ENCODE measurements around the gene LDLRAD4.
A peak's percentile ranks its signal among the peaks of the same experiment; 100 is the strongest.

LDLRAD4 gene

DNA sequence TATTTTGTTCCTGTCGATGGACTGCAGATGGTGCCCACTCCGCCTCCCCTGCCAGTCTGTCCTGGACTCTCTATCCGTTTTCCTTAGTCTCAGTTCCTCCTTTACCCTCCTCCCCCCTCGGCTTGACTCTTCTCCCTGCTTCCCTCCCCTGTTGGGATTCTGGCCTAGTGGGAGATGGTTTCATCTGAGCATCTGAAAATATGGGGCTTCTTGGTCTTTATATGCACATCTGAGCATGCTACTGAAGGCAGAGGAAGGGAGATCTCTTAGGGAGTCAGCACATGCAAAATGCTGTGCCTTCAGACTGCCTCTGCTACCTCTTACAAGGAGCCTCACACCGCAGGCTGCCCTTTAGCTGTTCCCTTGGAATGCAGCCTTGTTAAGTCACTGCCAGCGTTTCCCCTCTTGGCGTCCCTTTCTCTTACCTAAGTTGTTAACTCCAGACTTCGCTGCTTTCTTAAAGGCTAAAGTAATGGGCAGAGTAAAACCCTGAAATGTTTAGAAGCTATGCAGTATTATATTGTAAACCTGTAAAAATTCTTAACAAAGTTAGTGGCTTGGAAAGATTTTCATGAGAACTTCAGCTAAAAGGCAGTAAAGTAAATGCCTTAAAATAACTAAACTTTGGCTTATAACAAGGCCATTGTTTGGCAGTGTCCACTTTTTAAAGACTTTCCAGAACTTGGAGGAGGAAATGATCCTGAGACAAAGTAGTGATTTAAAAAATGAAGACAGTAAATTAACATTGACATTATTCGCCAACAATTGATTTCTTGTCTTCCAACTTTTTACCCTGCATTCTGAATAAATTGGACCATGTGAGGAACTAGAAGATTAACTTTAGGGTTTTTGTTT lies 49.8 kb downstream of the LDLRAD4 start:
- no peak for DNase-seq

DNA sequence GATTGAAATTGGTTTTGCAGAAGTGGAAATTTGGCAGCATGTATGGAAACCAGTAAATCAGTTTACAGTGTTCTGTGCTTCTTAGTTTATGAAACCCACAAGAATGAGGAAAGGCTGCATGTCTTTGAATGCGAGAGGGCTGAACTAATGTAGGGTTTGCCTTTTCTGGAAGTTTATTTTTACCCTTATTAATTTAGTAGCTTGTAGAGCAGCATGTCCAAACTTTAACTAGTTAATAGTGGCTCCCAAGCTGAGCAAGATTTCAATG lies 50.4 kb downstream of the LDLRAD4 start:
- DNase-seq = no peak

DNA sequence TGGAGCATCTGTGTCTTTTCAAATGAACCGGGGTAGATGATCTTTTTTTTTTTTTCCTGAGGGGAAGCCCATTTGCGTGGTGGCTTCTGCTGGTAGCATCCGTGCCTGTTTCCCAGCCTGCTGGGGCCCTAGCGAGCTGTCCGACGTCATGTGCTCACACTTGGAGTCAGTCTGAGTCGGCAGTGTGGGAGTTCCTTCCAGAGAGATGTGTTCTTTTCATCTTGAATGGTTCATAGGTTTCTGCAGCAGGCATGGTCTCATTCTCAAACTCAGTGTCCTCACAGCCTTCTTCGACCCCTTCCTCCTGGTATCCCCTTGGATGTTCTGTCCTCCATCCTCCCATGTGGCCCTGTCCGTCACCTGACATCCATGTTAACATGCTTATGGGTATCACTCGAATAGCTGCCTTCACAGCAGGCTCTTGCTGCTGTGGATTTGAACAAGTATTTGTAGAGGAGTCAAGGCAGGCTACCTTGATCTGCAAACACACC lies 51.0 kb downstream of the LDLRAD4 start:
- DNase-seq = no peak

DNA sequence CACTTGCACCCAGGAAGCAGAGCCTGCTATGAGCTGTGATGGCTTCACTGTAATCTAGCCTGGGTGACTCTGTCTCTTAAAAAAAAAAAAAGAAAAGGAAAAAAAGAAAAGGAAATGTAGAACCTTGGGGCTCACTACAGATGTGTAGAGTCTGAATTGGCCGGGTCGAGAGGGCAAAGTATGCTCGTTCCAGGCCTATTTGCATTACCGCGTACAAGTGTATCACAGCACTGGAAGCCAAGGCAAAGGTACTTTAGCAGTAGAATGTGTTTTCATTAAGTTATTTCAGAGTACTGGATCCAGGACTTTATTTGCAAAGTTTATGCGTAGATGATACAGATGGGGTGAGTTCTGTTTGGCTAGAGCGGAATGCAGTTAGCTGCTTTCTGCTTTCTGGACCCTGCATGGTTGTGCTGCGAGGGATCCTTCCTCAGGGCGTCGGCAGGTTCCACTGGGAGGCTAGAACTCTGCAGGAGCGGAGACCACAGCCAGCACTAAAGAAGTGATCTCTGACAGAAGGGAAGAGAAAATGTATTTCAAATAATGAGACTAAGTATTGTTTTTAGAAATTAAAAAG lies 51.8 kb downstream of the LDLRAD4 start:
- DNase-seq = no peak

DNA sequence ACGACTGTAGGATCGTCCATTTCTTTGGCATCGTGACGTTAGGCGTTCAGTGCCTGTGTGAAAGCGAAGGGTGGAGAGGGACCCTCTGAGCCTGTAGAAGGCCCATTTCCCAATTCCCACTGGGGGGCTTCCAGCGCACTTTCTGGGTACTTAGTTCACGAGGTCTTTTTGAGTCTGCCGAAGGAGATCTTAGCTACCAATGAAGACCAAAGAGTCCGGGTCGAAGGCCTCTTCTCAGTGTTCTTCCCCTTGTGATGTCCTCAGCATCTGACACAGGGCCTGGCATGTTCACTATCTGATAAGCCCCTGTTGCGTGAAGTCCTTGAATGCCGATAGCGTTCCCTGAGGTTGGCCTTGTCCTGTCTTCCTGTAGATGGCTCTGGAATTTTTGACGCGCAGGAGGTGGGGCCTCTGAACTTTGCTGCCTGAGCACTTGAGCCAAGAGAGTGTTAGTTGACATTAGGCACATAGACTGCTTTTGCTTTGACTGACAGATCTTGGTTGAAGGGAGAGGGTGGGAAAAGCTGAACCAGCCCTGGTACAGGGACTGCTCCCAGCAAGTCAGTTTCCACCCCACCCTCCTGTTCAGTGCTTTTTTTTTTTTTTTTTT lies 52.8 kb downstream of the LDLRAD4 start:
- DNase-seq = no peak

DNA sequence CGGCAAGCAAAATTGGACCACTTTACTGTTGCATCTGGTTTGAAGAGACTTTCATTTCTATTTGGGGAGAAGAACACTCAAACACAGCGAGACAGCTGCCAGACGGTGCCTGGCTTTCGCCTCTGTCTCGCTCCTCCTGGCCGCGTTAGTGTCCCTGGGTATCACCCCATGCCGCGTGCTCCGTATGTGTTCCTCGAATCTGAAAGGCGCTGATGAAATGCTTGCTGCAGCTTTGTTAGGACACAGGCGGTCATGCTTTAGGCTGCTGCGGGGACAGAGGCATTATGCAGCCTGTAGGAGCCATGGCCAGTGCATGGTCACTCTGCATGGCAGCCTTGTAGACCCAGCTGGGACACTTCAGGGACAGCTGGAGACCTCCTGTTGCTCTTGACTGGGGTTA lies 53.9 kb downstream of the LDLRAD4 start:
- DNase-seq = no peak

DNA sequence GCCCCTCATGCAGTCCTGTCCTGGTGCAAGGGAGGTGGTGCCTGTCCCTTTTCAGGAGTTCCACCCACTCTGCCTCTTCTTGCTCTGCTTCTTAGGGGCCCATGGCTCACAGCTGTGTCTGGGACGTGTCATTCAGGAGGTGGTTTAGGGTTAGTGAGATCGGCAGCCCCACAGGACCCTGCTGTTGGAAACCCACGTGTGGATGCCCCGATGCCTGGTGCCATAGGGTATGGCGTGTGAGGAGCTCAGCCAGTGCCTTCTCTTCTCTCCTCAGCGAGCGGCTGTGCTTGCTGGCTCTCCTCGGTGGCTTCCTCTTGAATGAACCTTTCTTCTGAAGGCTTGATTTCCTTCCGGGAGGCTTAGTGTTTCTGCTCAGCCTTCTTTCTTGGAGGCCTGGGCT lies 55.2 kb downstream of the LDLRAD4 start:
- DNase-seq = no peak

DNA sequence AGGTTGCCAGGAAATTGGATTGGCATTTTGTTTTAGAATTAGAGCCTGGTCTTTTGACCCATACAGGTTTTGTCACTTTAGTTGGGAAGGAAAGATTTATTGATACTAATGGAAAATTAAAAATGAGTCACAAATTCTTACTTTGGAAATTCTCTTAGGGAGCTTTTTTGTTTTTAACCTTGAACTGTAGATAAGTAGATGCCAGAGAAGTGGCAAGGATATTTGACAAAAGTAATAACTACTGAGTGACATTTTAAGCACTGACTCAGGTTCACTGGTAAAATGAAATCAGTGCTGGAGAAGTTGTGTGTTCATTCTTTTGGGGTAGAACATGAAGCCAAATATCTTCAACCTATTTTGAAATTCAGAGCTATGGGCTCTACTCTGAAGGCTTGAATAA lies 56.5 kb downstream of the LDLRAD4 start:
- no peak for DNase-seq

DNA sequence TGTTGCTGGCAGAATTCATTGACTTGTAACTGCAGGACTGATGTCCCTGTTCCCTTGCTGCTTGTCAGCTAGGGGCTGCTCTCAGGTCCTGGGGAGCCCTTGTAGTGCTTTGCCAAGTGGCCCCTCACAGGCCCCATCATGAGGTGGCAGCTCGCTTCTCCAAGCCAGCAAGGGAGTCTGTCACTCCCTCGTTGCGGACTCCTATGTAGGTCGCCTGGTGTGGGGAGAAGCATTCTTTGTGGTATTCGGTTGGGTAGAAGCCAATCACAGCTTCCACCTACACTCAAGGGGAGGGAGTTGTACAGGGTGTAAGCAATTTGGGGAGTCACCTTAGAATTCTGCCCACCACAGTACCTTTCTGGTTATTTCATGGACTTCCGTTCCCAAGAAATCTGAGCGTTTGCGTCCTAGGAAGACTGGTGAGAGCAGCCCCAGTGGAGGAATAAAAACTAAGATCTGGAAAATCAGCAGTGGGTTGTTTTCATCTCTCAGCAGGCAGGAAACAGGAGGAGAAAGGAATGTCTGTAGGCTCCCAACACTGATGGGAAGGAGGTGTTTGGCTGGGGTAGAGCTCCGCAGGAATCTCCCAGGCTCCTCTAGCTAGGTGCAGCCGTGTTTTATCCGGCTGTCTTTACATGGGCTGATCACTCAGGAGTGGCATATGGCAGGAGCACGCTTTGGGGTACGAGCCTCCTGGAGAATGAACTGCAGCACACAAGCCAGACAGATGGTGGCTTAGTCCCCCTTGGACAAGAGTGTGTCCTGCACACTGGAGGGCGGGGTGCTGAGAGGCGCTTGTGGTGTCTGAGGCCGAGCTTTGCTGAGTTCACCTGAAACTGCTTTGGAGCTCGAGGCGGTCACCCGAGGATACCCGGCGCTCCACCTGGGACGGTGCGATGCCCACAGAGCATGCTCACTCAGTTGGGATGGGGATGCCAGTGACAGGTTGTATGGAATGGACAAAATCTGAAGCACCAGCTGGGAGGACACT lies 58.3 kb downstream of the LDLRAD4 start:
- DNase-seq = no peak

DNA sequence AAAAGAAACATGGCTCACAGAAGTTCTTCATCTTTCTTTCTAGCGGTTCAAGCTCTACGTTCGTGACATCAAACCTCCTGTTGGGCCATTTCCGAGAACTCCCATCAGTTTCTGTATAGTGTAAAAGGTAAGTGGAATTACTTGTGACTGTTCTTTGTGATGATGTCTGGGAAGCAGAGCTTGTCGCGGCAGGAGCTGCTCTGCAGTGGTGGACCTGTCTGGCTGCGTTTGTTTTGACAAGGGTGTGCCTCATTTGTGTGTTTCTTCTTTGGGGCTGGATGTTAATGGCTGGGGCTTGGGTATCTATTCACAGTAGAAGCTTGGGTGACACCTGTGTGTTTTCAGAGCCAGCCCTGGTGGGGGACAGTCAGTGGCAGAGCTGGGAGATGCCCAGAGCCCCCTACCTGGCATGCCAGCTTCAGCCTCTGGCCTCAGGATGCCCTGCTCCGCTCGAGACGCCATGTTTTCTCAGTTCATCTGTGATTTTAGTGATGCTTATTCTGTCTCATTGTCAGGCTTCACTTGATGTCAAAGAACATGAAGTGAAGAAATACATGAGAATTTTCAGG lies 59.6 kb downstream of the LDLRAD4 start:
- no peak for DNase-seq

DNA sequence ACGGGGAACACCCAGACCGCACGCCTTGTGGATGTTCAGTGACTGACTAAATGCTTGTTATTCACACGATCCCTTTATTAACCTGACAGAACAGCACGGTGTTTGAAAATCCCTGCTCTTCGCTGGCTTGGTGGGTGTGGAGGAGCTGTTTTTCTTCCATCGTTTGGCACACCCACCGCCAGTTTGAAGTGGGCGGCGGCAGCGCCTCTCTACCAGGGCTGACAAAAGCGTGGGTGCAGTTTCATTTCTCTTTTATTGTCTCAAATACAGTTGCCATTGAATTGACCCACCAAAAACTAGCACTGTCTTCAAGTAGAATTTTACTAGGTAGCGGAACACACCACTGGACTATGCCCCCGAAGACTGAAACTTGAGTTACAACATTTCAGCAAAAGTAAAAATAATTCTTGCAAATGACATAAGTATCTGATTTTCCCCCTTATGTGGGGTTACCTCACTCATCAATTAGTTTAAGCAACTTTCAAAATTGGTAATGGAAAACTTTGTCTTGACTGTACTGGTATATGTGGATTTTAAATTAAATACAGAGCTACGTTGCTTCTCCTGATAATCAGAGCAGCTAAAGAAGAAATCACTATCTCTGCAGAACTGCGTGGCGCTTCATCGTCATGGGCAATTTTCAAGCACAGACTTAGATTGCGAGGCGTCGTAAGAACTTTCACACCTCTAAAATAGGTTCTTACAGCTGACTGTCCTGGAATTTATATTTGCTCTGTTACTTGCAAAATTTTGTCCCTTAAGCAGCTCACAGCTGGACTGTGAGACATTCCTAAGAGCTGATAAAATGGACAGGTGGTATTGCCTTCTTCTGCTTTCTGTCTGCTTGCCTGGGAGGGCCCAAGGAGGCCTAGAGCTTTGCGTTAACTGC lies 60.9 kb downstream of the LDLRAD4 start:
- no peak for DNase-seq

DNA sequence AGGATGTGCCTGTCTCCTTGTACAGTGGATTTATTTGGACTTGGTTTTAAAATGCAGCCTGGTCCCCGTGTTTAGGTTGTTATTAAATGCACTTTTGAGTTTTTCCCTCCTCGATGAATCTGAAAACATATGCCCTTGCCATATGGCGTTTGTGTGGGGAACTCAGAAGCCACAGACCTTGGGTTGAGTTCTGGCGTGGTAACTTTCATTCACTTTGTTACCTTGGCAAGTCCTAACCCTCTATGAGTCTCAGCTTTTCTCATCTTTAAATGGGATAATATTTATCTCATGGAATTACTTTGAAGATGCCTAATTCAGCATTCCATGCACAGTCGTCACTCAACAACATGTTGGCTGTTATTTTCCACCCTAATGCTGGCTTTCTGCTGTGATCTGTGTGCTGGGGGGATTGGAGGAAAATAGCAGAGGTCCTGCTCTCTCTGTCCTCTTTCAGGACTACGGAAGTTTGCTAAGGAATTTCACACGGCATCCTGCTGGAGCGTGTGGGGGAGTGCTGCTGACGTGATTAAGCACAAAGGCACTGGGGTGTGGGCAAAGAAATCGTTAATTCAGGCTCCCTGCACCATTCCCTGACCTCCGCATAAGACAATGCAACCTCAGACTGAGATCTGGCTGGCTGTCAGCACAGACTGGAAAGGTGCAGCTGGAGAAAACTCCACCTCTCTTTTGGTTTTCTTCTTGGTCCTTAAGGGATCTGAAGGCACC lies 61.7 kb downstream of the LDLRAD4 start:
- no peak for DNase-seq

DNA sequence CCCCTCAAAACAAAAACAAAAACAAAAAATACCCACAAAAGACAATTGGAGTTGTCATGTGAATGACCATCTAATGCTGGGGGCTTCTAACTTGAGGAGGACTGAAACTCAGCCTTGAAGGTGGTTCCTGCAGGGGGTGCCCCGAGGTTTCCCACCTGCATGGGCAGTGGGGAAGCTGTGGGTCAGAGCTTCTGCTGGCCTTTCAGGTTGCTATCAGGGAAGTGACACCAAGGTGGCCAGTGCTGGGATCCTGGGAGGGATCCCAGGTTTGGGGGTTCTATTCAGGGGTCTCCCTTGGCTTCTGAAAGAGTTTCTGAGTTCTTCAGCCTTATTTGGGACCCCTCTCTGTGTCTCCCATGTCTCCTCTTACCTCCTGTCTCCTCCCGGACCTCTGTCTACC lies 62.8 kb downstream of the LDLRAD4 start:
- DNase-seq = no peak

DNA sequence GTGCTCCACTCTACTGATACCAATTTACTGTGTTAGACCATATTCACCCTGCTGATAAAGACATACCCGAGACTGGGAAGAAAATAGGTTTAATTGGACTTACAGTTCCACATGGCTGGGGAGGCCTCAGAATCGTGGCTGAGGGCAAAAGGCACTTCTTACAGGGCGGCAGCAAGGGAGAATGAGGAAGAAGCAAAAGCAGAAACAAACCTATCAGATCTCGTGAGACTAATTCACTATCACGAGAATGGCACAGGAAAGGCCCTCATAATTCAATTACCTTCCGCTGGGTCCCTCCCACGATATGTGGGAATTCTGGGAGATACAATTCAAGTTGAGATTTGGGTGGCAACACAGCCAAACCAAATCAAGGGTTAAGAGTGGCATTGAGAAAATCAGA lies 65.2 kb downstream of the LDLRAD4 start:
- no peak for DNase-seq

DNA sequence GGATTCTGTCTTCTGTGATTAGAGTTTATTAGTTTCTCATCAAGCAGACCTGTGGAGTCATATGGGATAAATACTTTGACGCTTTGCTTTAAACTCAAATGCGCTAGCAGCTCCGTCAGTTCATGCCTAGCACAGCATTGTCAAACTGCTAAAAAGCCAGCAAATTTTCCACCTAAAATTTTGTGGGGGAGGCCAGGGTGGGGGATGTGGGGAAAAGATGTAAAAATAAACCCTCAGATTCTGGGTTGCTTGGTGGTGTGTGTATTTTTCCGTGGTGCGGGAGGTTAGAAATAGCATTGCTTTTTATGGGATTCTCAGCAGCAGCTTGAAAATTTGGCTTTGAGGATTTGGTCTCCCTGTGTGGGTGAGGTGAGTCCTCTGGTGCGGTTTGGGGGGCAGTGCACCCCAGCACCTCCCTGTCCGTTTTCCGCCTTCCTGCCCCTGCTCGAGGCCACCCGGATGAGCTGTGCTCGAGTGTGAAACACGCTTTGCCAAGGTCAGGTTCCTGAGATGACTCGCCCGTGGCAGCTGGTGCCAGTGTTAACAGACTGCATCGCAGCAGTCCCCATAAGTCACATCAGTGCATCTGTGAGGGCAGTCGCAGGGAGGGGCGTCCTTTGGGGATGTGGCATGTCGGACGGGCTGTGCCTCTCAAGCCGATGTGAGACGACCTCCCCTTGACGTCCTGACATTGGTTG lies 65.9 kb downstream of the LDLRAD4 start:
- no peak for DNase-seq

DNA sequence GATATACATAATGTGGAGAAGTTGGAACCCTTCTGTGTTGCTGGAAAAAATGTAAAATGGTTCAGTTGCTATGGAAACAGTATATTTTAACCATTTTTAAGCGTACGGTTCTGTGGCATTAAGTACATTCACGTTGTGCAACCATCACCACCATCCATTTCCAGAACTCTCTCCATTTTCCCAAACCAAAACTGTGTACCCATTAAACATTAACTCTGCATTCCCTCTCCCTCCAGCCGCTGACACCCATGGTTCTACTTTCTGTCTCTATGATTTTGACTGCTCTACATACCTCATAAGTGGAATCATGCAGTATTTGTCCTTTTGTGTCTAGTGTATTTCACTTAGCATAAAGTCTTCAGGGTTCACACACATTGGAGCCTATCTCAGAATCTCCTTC lies 67.3 kb downstream of the LDLRAD4 start:
- DNase-seq = no peak

DNA sequence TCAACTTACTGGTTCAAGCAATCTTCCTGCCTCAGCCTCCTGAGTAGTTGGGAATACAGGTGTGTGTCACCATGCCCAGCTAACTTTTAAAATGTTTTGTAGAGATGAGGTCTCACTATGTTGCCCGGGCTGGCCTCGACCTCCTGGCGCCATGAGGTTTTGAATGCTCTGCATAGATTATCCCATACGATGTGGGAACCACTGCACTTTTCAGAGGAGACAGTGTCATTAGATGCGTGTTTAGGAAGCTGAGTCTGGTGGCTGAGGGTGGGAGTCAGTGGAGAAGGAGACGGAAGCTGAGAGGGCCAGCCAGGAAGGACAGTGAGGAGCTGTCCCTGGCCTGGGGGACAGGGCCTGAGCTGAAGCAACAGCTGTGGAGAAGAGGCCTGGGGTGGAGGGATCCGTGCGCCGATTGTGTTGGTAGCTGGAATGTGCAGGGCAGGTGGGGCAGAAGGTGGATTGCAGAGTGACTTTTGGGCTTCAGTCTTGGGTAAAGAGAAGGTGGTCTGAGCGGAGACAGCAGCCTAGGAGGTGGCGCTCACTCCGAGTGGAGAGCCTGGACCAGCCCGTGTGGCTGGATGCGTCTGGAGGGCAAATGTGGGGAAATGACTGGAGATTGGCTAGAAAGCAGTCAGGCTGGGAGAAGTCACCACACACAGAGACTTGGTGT lies 68.0 kb downstream of the LDLRAD4 start:
- no peak for DNase-seq

DNA sequence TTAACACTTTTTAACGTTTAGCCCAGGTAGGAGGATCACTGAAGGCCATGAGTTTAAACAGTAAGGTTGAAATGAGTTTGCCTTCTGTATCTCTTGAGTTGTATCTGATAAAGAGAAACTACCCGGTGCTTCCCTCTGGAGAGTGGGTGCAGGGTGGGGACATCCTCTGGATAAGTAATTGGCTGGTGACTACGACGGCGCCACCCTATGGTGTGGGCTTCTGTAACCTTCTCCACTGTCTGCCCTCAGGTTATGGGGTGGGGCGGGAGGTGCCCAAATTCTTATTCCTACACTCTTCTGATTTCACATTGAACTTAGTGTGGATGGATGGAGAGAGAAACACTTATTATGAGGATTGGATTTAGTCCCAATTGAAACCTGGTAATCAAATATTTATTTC lies 68.8 kb downstream of the LDLRAD4 start:
- peak; percentile 72 for DNase-seq

DNA sequence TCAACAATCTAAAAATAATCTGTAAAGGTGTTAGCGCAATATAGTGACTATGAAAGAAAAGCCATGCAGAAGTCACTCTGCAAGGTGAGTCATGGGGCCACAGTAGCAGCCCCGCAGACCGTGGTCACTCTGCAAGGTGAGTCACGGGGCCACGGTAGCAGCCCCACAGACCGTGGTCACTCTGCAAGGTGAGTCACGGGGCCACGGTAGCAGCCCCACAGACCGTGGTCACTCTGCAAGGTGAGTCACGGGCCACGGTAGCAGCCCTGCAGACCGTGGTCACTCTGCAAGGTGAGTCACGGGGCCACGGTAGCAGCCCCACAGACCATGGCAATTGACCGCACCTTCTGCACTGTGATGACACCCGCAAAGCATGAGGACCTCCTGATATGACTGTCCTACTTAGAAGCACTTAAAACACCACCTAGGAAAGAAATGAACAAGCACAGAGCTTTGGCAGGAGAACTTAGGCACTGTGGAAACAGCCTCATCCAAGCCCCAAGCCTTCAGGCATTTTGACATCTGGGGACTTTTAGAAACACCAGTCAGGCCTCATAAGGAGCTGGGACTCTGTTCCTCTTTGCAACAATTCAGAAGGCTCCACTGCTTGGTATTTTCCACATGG lies 70.1 kb downstream of the LDLRAD4 start:
- DNase-seq = no peak

Measured in hematopoietic multipotent progenitor cell treated with erythropoietin and hydrocortisone succinate and interleukin-3 and kit ligand, for 8 days (in vitro differentiated cells).